A673 (cell line): Measurements from ENCODE around the gene ADAMTS2. TPM values are rescaled to one million over a fixed set of nuclear protein-coding genes. Genes with fewer than 3 reads are reported as not detected.

Experiments
- BruUV-seq: library from RNA; stranded (reverse); fragments of 400-500 nt; replicated peaks from 2 replicates; lab custom pipeline; 2021; lab: Mats Ljungman, UMichigan
- CTCF ChIA-PET: fragments of 300-600 bp; sonication (Branson Sonifier 250); formaldehyde crosslinking; loops from one replicate; lab custom pipeline; 2022; ENCODE audit warnings: antibody characterized with exemption; lab: Charles Lee
- POLR2A ChIA-PET: fragments of 300-600 bp; sonication (Branson Sonifier 250); formaldehyde crosslinking; loops from one replicate; lab custom pipeline; 2022; ENCODE audit warnings: antibody characterized with exemption; ENCODE audit not compliant: low non-redundant PET; lab: Charles Lee
- DNase-seq: peaks from one replicate; pipeline ENCODE4 v3.0.0-alpha.2; 2015; ENCODE audit warnings: low spot score
- H3K27ac ChIP-seq: fragments of 200-600 bp; sonication (generic); 2 replicates; pipeline ENCODE4 v1.5.1; 2016; ENCODE audit warnings: mixed run types, low read depth, mild to moderate bottlenecking, mixed read lengths, antibody characterized with exemption, low read length; ENCODE audit not compliant: poor library complexity, severe bottlenecking
- H3K27me3 ChIP-seq: fragments of 200-600 bp; sonication (generic); replicated peaks from 2 replicates; pipeline ENCODE4 v1.6.1; 2017; ENCODE audit warnings: mixed run types, low read depth, mild to moderate bottlenecking, mixed read lengths, antibody characterized with exemption, low read length; ENCODE audit not compliant: insufficient read depth, poor library complexity
- H3K36me3 ChIP-seq: fragments of 200-600 bp; sonication (generic); 2 replicates; pipeline ENCODE4 v1.6.1; 2016; ENCODE audit warnings: mixed run types, mild to moderate bottlenecking, mixed read lengths, antibody characterized with exemption, low read length; ENCODE audit not compliant: insufficient read depth, poor library complexity, severe bottlenecking
- H3K4me1 ChIP-seq: fragments of 200-600 bp; sonication (generic); 2 replicates; pipeline ENCODE4 v1.6.1; 2017; ENCODE audit warnings: mixed run types, mild to moderate bottlenecking, mixed read lengths, antibody characterized with exemption, low read length; ENCODE audit not compliant: insufficient read depth, poor library complexity, severe bottlenecking
- H3K4me3 ChIP-seq: fragments of 200-600 bp; sonication (generic); 2 replicates; pipeline ENCODE4 v1.5.1; 2016; ENCODE audit warnings: low read depth, mixed run types, mild to moderate bottlenecking, mixed read lengths, low read length; ENCODE audit not compliant: poor library complexity, severe bottlenecking
- H3K9me3 ChIP-seq: fragments of 200-600 bp; sonication (generic); 2 replicates; pipeline ENCODE4 v1.6.1; 2016; ENCODE audit warnings: mixed run types, low read depth, mild to moderate bottlenecking, mixed read lengths, antibody characterized with exemption, low read length; ENCODE audit not compliant: poor library complexity, severe bottlenecking
- CTCF ChIP-seq: fragments of 300-800, 200-600 bp; sonication (generic); conservative IDR thresholded peaks from 2 replicates; pipeline ENCODE4 v1.5.1; 2017; ENCODE audit warnings: low read depth, mild to moderate bottlenecking, antibody characterized with exemption, low read length, moderate library complexity, mixed read lengths
- EZH2 ChIP-seq: fragments of 200-600 bp; sonication (generic); IDR thresholded peaks from 2 replicates; pipeline ENCODE4 v1.6.1; 2017; ENCODE audit warnings: borderline replicate concordance, low read depth, mild to moderate bottlenecking, mixed read lengths, antibody characterized with exemption, low read length; ENCODE audit not compliant: poor library complexity, severe bottlenecking
- intact Hi-C: fragments of 100-400 bp; cut with micrococcal nuclease; formaldehyde crosslinking; loops from one replicate; pipeline ENCODE4 v1.10.0; 2022; ENCODE audit not compliant: unreplicated experiment
- total RNA-seq: library from RNA; stranded (reverse); gene quantifications from 2 replicates; pipeline ENCODE4 v1.2.3, GENCODE V29; 2021

ADAMTS2 gene
- total RNA-seq, 1 experiment from 2014 or later: 0.39 TPM

- H3K4me1 ChIP-seq: no peaks in the 10 kb centered on the region
- DNase-seq: no peak
- H3K36me3 ChIP-seq: no peaks in the 10 kb centered on the region
- no peak overlapping the region for H3K4me3 ChIP-seq
- ChIA-PET CTCF (no interaction called here), POLR2A (no interaction called here)
- H3K9me3 ChIP-seq: no peaks in the 10 kb centered on the region
- TF ChIP-seq EZH2: no peak
- TF ChIP-seq CTCF: no peak
- H3K27ac ChIP-seq: no peak overlapping the region
- no TSS peak for BruUV-seq
- no peaks in the 10 kb centered on the region for H3K27me3 ChIP-seq
- intact Hi-C loops: no loop called here
These were observed 71.7 kb downstream of the ADAMTS2 start for GRCh38 chr5:179273441-179274145.

GRCh38 chr5:179273073-179273435 is 72.2 kb downstream of the ADAMTS2 start:
- H3K4me1 ChIP-seq: no peaks in the 10 kb centered on the region
- no TSS peak for BruUV-seq
- no peak for DNase-seq
- H3K27me3 ChIP-seq: no peaks in the 10 kb centered on the region
- no peaks in the 10 kb centered on the region for H3K36me3 ChIP-seq
- no peak overlapping the region for H3K4me3 ChIP-seq
- TF ChIP-seq EZH2 (no peak), CTCF (no peak)
- POLR2A ChIA-PET: no interaction called here
- CTCF ChIA-PET: no interaction called here
- intact Hi-C loops: no loop called here
- H3K9me3 ChIP-seq: no peaks in the 10 kb centered on the region
- no peak overlapping the region for H3K27ac ChIP-seq

GRCh38 chr5:179272326-179273072 is 72.8 kb downstream of the ADAMTS2 start:
- intact Hi-C loops: no loop called here
- no peaks in the 10 kb centered on the region for H3K27me3 ChIP-seq
- H3K4me1 ChIP-seq: no peaks in the 10 kb centered on the region
- POLR2A ChIA-PET: no interaction called here
- no peaks in the 10 kb centered on the region for H3K36me3 ChIP-seq
- no peak for TF ChIP-seq EZH2
- no peak for TF ChIP-seq CTCF
- no peak overlapping the region for H3K27ac ChIP-seq
- no peak for DNase-seq
- no peak overlapping the region for H3K4me3 ChIP-seq
- H3K9me3 ChIP-seq: no peaks in the 10 kb centered on the region
- CTCF ChIA-PET: no interaction called here
- no TSS peak for BruUV-seq
